Measurements from ENCODE around the gene CCDC93. TPM values are rescaled to one million over a fixed set of nuclear protein-coding genes. Genes with fewer than 3 reads are reported as not detected.

The CCDC93 gene
- total RNA-seq, 1 experiment from 2014 or later: 34.7 TPM

DNA sequence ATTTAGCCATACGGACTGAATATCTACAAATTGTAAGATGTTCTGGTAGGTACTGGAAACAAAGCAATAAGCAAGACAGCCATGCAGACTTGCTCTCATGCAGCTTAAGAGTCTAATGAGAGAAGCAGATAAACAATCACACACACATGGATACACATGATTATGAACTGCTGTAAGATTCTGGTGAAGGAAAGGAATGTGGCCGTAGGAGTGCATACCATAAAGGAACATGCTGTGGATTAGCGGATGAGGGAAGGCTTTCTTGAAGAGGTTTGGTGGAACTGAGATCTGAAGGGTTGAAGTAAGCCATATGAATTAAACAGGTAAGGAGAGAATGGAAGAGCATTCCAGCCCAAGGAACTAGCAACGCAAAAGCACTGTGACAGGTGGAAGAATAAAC is 13.8 kb downstream of the CCDC93 start:
- H3K27me3 Mint-ChIP-seq (ENCODE audit: insufficient read depth, unreplicated experiment): no peaks in the 10 kb centered on the region
- TF ChIP-seq, protein P1, sequence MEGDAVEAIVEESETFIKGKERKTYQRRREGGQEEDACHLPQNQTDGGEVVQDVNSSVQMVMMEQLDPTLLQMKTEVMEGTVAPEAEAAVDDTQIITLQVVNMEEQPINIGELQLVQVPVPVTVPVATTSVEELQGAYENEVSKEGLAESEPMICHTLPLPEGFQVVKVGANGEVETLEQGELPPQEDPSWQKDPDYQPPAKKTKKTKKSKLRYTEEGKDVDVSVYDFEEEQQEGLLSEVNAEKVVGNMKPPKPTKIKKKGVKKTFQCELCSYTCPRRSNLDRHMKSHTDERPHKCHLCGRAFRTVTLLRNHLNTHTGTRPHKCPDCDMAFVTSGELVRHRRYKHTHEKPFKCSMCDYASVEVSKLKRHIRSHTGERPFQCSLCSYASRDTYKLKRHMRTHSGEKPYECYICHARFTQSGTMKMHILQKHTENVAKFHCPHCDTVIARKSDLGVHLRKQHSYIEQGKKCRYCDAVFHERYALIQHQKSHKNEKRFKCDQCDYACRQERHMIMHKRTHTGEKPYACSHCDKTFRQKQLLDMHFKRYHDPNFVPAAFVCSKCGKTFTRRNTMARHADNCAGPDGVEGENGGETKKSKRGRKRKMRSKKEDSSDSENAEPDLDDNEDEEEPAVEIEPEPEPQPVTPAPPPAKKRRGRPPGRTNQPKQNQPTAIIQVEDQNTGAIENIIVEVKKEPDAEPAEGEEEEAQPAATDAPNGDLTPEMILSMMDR (IDR thresholded peaks at IDR 0.05; ENCODE audit: insufficient read depth in 1 of 2, low read depth in 1 of 2, low read length in 1 of 2, severe bottlenecking in 1 of 2, unreplicated experiment in 1 of 2): no peak
- intact Hi-C loops (cut with micrococcal nuclease; ENCODE audit: unreplicated experiment): no loop called here
- BruUV-seq (replicated peaks): no TSS peak
- Histone ChIP-seq H3K36me3 (ENCODE audit: control insufficient read depth, insufficient read depth, low read length) (0 out of 2 replicates have a peak, but pooled peaks cover 6% of the 10 kb centered on the region), H3K9me3 (no peaks in the 10 kb centered on the region), H3K27me3 (replicated peaks; ENCODE audit: control insufficient read depth, insufficient read depth, low read length) (no peaks in the 10 kb centered on the region), H3K4me3 (ENCODE audit: low read depth, low read length) (no peak overlapping the region), H3K4me1 (no peaks in the 10 kb centered on the region)
- H3K36me3 Mint-ChIP-seq (ENCODE audit: insufficient read depth, unreplicated experiment): peaks cover 34% of the 10 kb centered on the region
- DNase-seq: no peak
- CTCF ChIA-PET: no interaction called here
- H3K9me3 Mint-ChIP-seq (ENCODE audit: unreplicated experiment): no peaks in the 10 kb centered on the region
- POLR2A ChIA-PET: no interaction called here
- H3K4me1 Mint-ChIP-seq (ENCODE audit: low read depth, unreplicated experiment): no peaks in the 10 kb centered on the region
- H3K27ac Mint-ChIP-seq (ENCODE audit: unreplicated experiment): no peak overlapping the region
- no peak overlapping the region for H3K4me3 Mint-ChIP-seq (ENCODE audit: unreplicated experiment)

DNA sequence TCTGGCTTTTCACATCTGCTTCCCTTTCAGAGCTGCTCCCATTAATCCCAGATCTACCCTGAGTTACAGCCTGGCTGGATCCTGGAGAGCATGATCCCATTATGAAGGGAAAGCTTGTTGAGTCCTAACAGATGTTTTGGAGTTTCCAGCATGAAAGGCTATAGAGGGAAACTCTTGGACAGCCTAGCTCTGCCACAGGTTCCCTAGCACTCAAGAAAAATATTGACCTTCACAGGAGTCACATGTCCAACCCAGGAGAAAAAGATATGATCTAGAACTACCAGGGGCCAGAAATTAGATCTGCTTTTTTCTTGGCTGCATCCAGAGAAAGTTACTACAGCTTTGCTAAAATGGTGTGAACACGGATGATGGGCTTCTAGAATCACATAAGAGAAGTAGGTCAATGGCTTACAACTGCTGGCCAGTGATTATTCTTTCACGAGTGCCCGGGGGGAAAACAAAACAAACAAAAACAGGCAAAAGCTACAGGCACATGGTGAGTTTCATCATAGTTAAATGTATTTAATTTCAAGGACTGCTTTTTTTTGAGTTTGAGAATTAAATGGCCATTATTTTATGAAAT is 15.9 kb downstream of the CCDC93 start:
- ChIA-PET CTCF (interaction anchor here (0.6 to 1.8 kb wide), 2 partner anchors 12 to 184 kb away, joined by 4 read pairs; partner anchors contain the start of gene DDX18), POLR2A (no interaction called here)
- Mint-ChIP-seq H3K27ac (ENCODE audit: unreplicated experiment) (no peak overlapping the region), H3K9me3 (ENCODE audit: unreplicated experiment) (no peaks in the 10 kb centered on the region), H3K4me3 (ENCODE audit: unreplicated experiment) (no peak overlapping the region), H3K27me3 (ENCODE audit: insufficient read depth, unreplicated experiment) (no peaks in the 10 kb centered on the region), H3K4me1 (ENCODE audit: low read depth, unreplicated experiment) (no peaks in the 10 kb centered on the region), H3K36me3 (ENCODE audit: insufficient read depth, unreplicated experiment) (peaks cover 43% of the 10 kb centered on the region)
- H3K36me3 ChIP-seq (ENCODE audit: control insufficient read depth, insufficient read depth, low read length): peaks cover 7% of the 10 kb centered on the region; the same call in 1 of the 2 replicates
- H3K9me3 ChIP-seq: no peaks in the 10 kb centered on the region
- no peak for DNase-seq
- TF ChIP-seq, protein P1 (IDR thresholded peaks at IDR 0.05; ENCODE audit: insufficient read depth in 1 of 2, low read depth in 1 of 2, low read length in 1 of 2, severe bottlenecking in 1 of 2, unreplicated experiment in 1 of 2): no peak
- H3K27me3 ChIP-seq (replicated peaks; ENCODE audit: control insufficient read depth, insufficient read depth, low read length): no peaks in the 10 kb centered on the region
- no peaks in the 10 kb centered on the region for H3K4me1 ChIP-seq
- intact Hi-C loops (cut with micrococcal nuclease; ENCODE audit: unreplicated experiment): no loop called here
- BruUV-seq (replicated peaks): no TSS peak
- H3K4me3 ChIP-seq (ENCODE audit: low read depth, low read length): no peak overlapping the region

DNA sequence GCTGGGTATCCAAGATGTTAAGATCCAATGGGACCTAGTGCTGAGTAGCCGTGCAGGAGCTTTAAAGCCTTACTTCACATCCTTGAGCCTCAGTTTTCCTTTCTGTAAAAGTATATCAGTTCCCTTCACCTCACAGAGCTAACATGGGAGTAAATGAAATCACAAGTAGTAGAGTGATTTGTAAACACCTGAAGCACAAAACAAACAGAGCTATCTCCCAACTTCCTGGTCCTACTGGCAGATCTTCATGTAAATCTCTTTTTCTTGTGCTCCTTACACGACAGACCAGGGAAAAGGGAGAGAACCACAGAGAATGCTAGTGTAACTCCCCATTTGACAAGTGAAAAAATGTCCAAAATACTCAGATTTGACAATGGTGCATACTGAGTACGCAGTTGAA is 17.3 kb downstream of the CCDC93 start:
- TF ChIP-seq, protein P1 (IDR thresholded peaks at IDR 0.05; ENCODE audit: insufficient read depth in 1 of 2, low read depth in 1 of 2, low read length in 1 of 2, severe bottlenecking in 1 of 2, unreplicated experiment in 1 of 2): no peak
- Histone ChIP-seq H3K4me3 (ENCODE audit: low read depth, low read length) (no peak overlapping the region), H3K27me3 (replicated peaks; ENCODE audit: control insufficient read depth, insufficient read depth, low read length) (no peaks in the 10 kb centered on the region), H3K4me1 (no peaks in the 10 kb centered on the region), H3K9me3 (no peaks in the 10 kb centered on the region), H3K36me3 (ENCODE audit: control insufficient read depth, insufficient read depth, low read length) (peaks cover 6% of the 10 kb centered on the region; the same call in 1 of the 2 replicates)
- BruUV-seq (replicated peaks): no TSS peak
- H3K4me1 Mint-ChIP-seq (ENCODE audit: low read depth, unreplicated experiment): no peaks in the 10 kb centered on the region
- CTCF ChIA-PET: interaction anchor here (1.3 to 1.8 kb wide), 2 partner anchors 36 to 182 kb away, joined by 3 to 4 read pairs; partner anchors contain the start of gene DDX18
- no peak overlapping the region for H3K27ac Mint-ChIP-seq (ENCODE audit: unreplicated experiment)
- POLR2A ChIA-PET: no interaction called here
- no peaks in the 10 kb centered on the region for H3K27me3 Mint-ChIP-seq (ENCODE audit: insufficient read depth, unreplicated experiment)
- H3K36me3 Mint-ChIP-seq (ENCODE audit: insufficient read depth, unreplicated experiment): peaks cover 51% of the 10 kb centered on the region
- intact Hi-C loops (cut with micrococcal nuclease; ENCODE audit: unreplicated experiment): no loop called here
- DNase-seq: no peak
- H3K4me3 Mint-ChIP-seq (ENCODE audit: unreplicated experiment): no peak overlapping the region
- no peaks in the 10 kb centered on the region for H3K9me3 Mint-ChIP-seq (ENCODE audit: unreplicated experiment)
